DOHH2 (cell line): Measurements from ENCODE around the gene MEIG1.
"Not testable (repeated sequence)": the region's sequence is repeated elsewhere in the genome, so short reads cannot be mapped to it uniquely, and the experiment has no call there.

Experiments used
- EZH2phosphoT487 ChIP-seq: fragments of 200-600 bp; sonication (generic); IDR thresholded peaks from 2 replicates; pipeline ENCODE4 v1.6.1; 2017; ENCODE audit warnings: borderline replicate concordance, mild to moderate bottlenecking, antibody characterized with exemption, low read length, moderate library complexity, mixed read lengths
- TF ChIP-seq, protein P1 (sequence below): fragments of 200-600 bp; sonication (generic); IDR thresholded peaks from one replicate; pipeline ENCODE4 v1.5.1; 2014; ENCODE audit warnings: antibody characterized with exemption, mild to moderate bottlenecking, low read depth, low read length; ENCODE audit not compliant: poor library complexity, severe bottlenecking

DNA sequence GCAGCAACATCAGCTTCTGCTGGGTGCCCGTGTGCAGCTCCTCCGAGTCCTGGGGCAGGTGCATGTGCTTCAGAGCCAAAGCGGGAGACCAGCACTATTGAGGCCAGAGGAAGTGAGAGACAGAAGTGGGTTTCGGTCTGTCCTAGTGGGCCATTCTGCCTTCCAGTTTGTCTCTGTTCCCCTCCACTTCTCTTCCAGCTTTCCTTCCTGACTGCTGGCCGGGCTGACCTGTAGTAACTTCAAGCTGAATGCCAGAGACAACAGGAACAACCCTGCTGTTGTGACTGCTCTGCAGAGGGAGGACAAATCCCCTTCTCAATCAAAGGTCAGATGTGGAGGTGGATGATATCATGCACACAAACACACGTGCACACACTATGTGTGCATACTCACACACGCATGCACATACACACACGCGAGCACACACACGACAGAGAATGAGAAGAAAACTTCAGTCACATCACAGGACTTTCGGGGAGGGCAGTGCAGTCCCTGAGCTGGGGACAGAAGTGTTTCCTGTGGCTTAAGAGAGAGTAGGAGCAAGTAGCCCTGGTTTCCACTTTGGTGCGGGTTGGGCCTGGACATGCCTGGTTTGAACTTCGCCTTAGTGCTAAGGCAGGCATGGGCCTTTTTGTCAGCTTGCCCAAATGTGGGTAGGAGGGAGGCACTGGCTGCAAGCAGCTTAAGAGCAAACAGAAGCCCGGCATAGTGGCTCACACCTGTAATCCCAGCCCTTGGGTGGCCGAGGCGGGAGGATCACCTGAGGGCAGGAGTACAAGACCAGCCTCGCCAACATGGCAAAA, 16.8 kb upstream of the MEIG1 start:
- TF ChIP-seq, protein P1, sequence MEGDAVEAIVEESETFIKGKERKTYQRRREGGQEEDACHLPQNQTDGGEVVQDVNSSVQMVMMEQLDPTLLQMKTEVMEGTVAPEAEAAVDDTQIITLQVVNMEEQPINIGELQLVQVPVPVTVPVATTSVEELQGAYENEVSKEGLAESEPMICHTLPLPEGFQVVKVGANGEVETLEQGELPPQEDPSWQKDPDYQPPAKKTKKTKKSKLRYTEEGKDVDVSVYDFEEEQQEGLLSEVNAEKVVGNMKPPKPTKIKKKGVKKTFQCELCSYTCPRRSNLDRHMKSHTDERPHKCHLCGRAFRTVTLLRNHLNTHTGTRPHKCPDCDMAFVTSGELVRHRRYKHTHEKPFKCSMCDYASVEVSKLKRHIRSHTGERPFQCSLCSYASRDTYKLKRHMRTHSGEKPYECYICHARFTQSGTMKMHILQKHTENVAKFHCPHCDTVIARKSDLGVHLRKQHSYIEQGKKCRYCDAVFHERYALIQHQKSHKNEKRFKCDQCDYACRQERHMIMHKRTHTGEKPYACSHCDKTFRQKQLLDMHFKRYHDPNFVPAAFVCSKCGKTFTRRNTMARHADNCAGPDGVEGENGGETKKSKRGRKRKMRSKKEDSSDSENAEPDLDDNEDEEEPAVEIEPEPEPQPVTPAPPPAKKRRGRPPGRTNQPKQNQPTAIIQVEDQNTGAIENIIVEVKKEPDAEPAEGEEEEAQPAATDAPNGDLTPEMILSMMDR: not testable (repeated sequence)
- TF ChIP-seq EZH2phosphoT487: not testable (repeated sequence)
